ENCODE measurements around the gene LY6G6D. TPM values are rescaled to one million over a fixed set of nuclear protein-coding genes. Genes with fewer than 3 reads are reported as not detected.

Gene LY6G6D
- total and polyA plus RNA-seq, 11 donors: 0.75 TPM; not detected in 10

GRCh38 chr6:31752739-31753319 lies 37.7 kb downstream of the LY6G6D start:
- H3K4me3 ChIP-seq: no peak overlapping the region
- DNase-seq: no peak
- H3K27ac ChIP-seq: no peak overlapping the region
- no peaks in the 10 kb centered on the region for H3K9me3 ChIP-seq
- H3K27me3 ChIP-seq: no peaks in the 10 kb centered on the region
- TF ChIP-seq POLR2A (IDR thresholded peaks at IDR 0.05): no peak
- no peak for TF ChIP-seq CTCF (IDR thresholded peaks at IDR 0.05)
- H3K36me3 ChIP-seq: peaks cover 0 to 3% (median 0%) of the 10 kb centered on the region in 9 donors
- no peaks in the 10 kb centered on the region for H3K4me1 ChIP-seq
- WGBS, 4 donors: 71 to 76% (median 74%) methylated on average over 8 of the region's 8 CpGs
- ATAC-seq: no peak
- intact Hi-C loops (cut with DNase I): no loop called here

- Histone ChIP-seq H3K36me3 (peaks cover 0 to 29% (median 0%) of the 10 kb centered on the region in 9 donors), H3K27me3 (no peaks in the 10 kb centered on the region), H3K9me3 (no peaks in the 10 kb centered on the region), H3K27ac (no peak overlapping the region), H3K4me1 (peaks cover 0 to 6% (median 0%) of the 10 kb centered on the region in 12 donors), H3K4me3 (no peak overlapping the region)
- ATAC-seq (no peak), DNase-seq (no peak)
- 92 to 98% (median 96%) methylated on average over 2 of the region's 2 CpGs for WGBS, 4 donors
- TF ChIP-seq POLR2A (IDR thresholded peaks at IDR 0.05): no peak
- TF ChIP-seq CTCF (IDR thresholded peaks at IDR 0.05): no peak
- intact Hi-C loops (cut with DNase I): no loop called here
Observed at GRCh38 chr6:31758281-31758680, 43.1 kb downstream of the LY6G6D start.

GRCh38 chr6:31760790-31761189 lies 45.6 kb downstream of the LY6G6D start:
- Histone ChIP-seq H3K27ac (no peak overlapping the region), H3K9me3 (no peaks in the 10 kb centered on the region), H3K4me3 (no peak overlapping the region), H3K4me1 (peaks cover 0 to 14% (median 2%) of the 10 kb centered on the region in 12 donors), H3K36me3 (peaks cover 0 to 29% (median 0%) of the 10 kb centered on the region in 9 donors), H3K27me3 (no peaks in the 10 kb centered on the region)
- ATAC-seq: no peak
- 89 to 97% (median 93%) methylated on average over 5 of the region's 5 CpGs for WGBS, 4 donors
- no peak for TF ChIP-seq POLR2A (IDR thresholded peaks at IDR 0.05)
- TF ChIP-seq CTCF (IDR thresholded peaks at IDR 0.05): no peak
- no peak for DNase-seq
- intact Hi-C loops (cut with DNase I): loop anchor here in 3 of 10 donors (5.0 to 10.0 kb wide), 3 partner anchors 33 to 78 kb away; partner anchors contain the start of genes LY6G5C (in 2 of the 3) and DDAH2 (in 1 of the 3)

GRCh38 chr6:31761343-31761742 lies 46.2 kb downstream of the LY6G6D start:
- intact Hi-C loops (cut with DNase I): loop anchor here in 3 of 10 donors (5.0 to 10.0 kb wide), 3 partner anchors 34 to 79 kb away; partner anchors contain the start of genes LY6G5C (in 2 of the 3) and DDAH2 (in 1 of the 3)
- 91 to 99% (median 97%) methylated on average over 8 of the region's 8 CpGs for WGBS, 4 donors
- TF ChIP-seq CTCF (IDR thresholded peaks at IDR 0.05): no peak
- TF ChIP-seq POLR2A (IDR thresholded peaks at IDR 0.05): no peak
- ATAC-seq (no peak), DNase-seq (no peak)
- peaks cover 0 to 19% (median 3%) of the 10 kb centered on the region in 12 donors for H3K4me1 ChIP-seq
- H3K36me3 ChIP-seq: peaks cover 0 to 29% (median 0%) of the 10 kb centered on the region in 9 donors
- no peaks in the 10 kb centered on the region for H3K27me3 ChIP-seq
- H3K27ac ChIP-seq: no peak overlapping the region
- no peaks in the 10 kb centered on the region for H3K9me3 ChIP-seq
- no peak overlapping the region for H3K4me3 ChIP-seq
